ENCODE data around the gene EPC1. TPM values are rescaled to one million over a fixed set of nuclear protein-coding genes. Genes with fewer than 3 reads are reported as not detected.

Gene EPC1
- total and polyA plus RNA-seq, 9 of the 15 experiments (the other 6 are each of a cell fraction or from before 2014, with no cell fraction given) = 7.0 to 43.6 (median 16.1) TPM

- TF ChIP-seq ASH1L (IDR thresholded peaks at IDR 0.05; ENCODE audit: borderline replicate concordance, low read depth, partially characterized antibody) (no peak), NUFIP1 (IDR thresholded peaks at IDR 0.05; ENCODE audit: partially characterized antibody) (no peak), SMAD2 (IDR thresholded peaks at IDR 0.05; ENCODE audit: low read depth, low read length) (no peak), MXD1 (CRISPR knock-in tag; IDR thresholded peaks at IDR 0.05; ENCODE audit: borderline replicate concordance, poor library complexity, severe bottlenecking) (no peak), ZNF134 (CRISPR knock-in tag; conservative IDR thresholded peaks at IDR 0.05) (no peak), NFIX (CRISPR knock-in tag; IDR thresholded peaks at IDR 0.05; ENCODE audit: low read depth) (no peak), ELF4 (CRISPR knock-in tag; IDR thresholded peaks at IDR 0.05) (no peak), L3MBTL2 (IDR thresholded peaks at IDR 0.05) (no peak), ZNF584 (CRISPR knock-in tag; IDR thresholded peaks at IDR 0.05; ENCODE audit: low read depth) (no peak), ZNF174 (CRISPR knock-in tag; IDR thresholded peaks at IDR 0.05) (no peak), DNMT1 (IDR thresholded peaks at IDR 0.05) (no peak), RBM22 (IDR thresholded peaks at IDR 0.05; ENCODE audit: low read depth, low read length, poor library complexity, severe bottlenecking) (no peak), HMBOX1 (IDR thresholded peaks at IDR 0.05) (peak; percentile 11; the same call in 1 of the 2 replicates), UBTF (IDR thresholded peaks at IDR 0.05; ENCODE audit: borderline replicate concordance in 1 of 2, low read depth in 2 of 2, low read length in 2 of 2) (no peak), E2F8 (IDR thresholded peaks at IDR 0.05; ENCODE audit: low read depth, partially characterized antibody) (no peak), FOXJ2 (tag; IDR thresholded peaks at IDR 0.05) (no peak), SAP30 (IDR thresholded peaks at IDR 0.05; ENCODE audit: borderline replicate concordance, insufficient read depth, low read depth, low read length, poor library complexity, severe bottlenecking) (no peak), ZNF282 (CRISPR knock-in tag; IDR thresholded peaks at IDR 0.05) (no peak), PTTG1 (tag; IDR thresholded peaks at IDR 0.05; ENCODE audit: low read depth) (no peak), SMARCA5 (IDR thresholded peaks at IDR 0.05) (peak; percentile 67; the same call in 1 of the 2 replicates), NBN (IDR thresholded peaks at IDR 0.05; ENCODE audit: low read depth) (0 out of 2 replicates have a peak, but pooled peaks have one; percentile 62)
Observed at GRCh38 chr10:32377458-32378259, 30.7 kb upstream of the EPC1 start (continued).

All from K562 (cell line).